GM20431 (cell line): Measurements from ENCODE around the gene MFSD1.

Experiments
- in situ Hi-C: fragments of 300-500 bp; cut with MseI, MboI; formaldehyde crosslinking; loops from one replicate; pipeline ENCODE4 v1.15.0; 2020; ENCODE audit warnings: low sequenced_read_pairs; ENCODE audit not compliant: unreplicated experiment

Gene MFSD1

GRCh38 chr3:158801696-158802408 lies at the start of gene MFSD1:
TSS of gene MFSD1 (plus strand) at chr3:158802054. CDS start at chr3:158802153, 99 bp downstream.
- in situ Hi-C loops = no loop called here

GRCh38 chr3:158753854-158754253 lies 48.0 kb upstream of the MFSD1 start:
- in situ Hi-C loops = no loop called here

- in situ Hi-C loops = no loop called here
These were observed 46.4 kb upstream of the MFSD1 start for GRCh38 chr3:158755421-158755820.

GRCh38 chr3:158761350-158761749 lies 40.5 kb upstream of the MFSD1 start:
- in situ Hi-C loops = no loop called here

- in situ Hi-C loops = no loop called here
These were observed 39.2 kb upstream of the MFSD1 start for GRCh38 chr3:158762701-158763100.

GRCh38 chr3:158763421-158763820 lies 38.4 kb upstream of the MFSD1 start:
- in situ Hi-C loops = no loop called here

- in situ Hi-C loops = no loop called here
These were observed 36.2 kb upstream of the MFSD1 start for GRCh38 chr3:158765518-158766205.

GRCh38 chr3:158766364-158766763 lies 35.5 kb upstream of the MFSD1 start:
- in situ Hi-C loops = no loop called here

- in situ Hi-C loops = no loop called here
These were observed 33.5 kb upstream of the MFSD1 start for GRCh38 chr3:158768361-158768787.

GRCh38 chr3:158768881-158769543 lies 32.8 kb upstream of the MFSD1 start:
- in situ Hi-C loops = no loop called here

GRCh38 chr3:158769549-158769948 lies 32.3 kb upstream of the MFSD1 start:
- in situ Hi-C loops = no loop called here

- in situ Hi-C loops = no loop called here
These were observed 31.7 kb upstream of the MFSD1 start for GRCh38 chr3:158769952-158770740.

- in situ Hi-C loops = no loop called here
These were observed 31.0 kb upstream of the MFSD1 start for GRCh38 chr3:158770741-158771350.

GRCh38 chr3:158771577-158771976 lies 30.3 kb upstream of the MFSD1 start:
- in situ Hi-C loops = no loop called here

GRCh38 chr3:158771982-158772381 lies 29.9 kb upstream of the MFSD1 start:
- in situ Hi-C loops = no loop called here

- in situ Hi-C loops = no loop called here
These were observed 28.7 kb upstream of the MFSD1 start for GRCh38 chr3:158773166-158773565.

GRCh38 chr3:158773845-158774830 lies 27.7 kb upstream of the MFSD1 start:
- in situ Hi-C loops = no loop called here

- in situ Hi-C loops = no loop called here
These were observed 26.9 kb upstream of the MFSD1 start for GRCh38 chr3:158774965-158775364.
